Occipital lobe (tissue), 2 donors: ENCODE measurements around the gene SIK3. TPM values are rescaled to one million over a fixed set of nuclear protein-coding genes. Genes with fewer than 3 reads are reported as not detected.

Experiments used
- DNase-seq: peaks from one replicate; lab custom pipeline; 2025; lab: John Stamatoyannopoulos, UW
- total RNA-seq: library from RNA; depleted of rRNA; stranded (reverse); fragments of >200 nt; gene quantifications from one replicate; pipeline ENCODE4 v1.2.3, GENCODE V29; 2014

SIK3 gene
- total RNA-seq, 1 donor from 2014 or later, result 29.9 TPM

GRCh38 chr11:116931206-116931953, 166.8 kb downstream of the SIK3 start:
- no peak for DNase-seq

GRCh38 chr11:116930586-116930985, 167.6 kb downstream of the SIK3 start:
- no peak for DNase-seq

GRCh38 chr11:116930177-116930576, 168.1 kb downstream of the SIK3 start:
- DNase-seq, result no peak

- DNase-seq, result no peak
Observed at GRCh38 chr11:116929414-116930090, 168.7 kb downstream of the SIK3 start.

- no peak for DNase-seq
Observed at GRCh38 chr11:116928845-116929244, 169.4 kb downstream of the SIK3 start.

- no peak for DNase-seq
Observed at GRCh38 chr11:116928102-116928777, 170.0 kb downstream of the SIK3 start.

- no peak for DNase-seq
Observed at GRCh38 chr11:116927163-116927974, 170.9 kb downstream of the SIK3 start.

GRCh38 chr11:116925050-116925449, 173.2 kb downstream of the SIK3 start:
- no peak for DNase-seq

- DNase-seq, result no peak
Observed at GRCh38 chr11:116918925-116919655, 179.1 kb downstream of the SIK3 start.

- no peak for DNase-seq
Observed at GRCh38 chr11:116917632-116918031, 180.6 kb downstream of the SIK3 start.

GRCh38 chr11:116916886-116917285, 181.3 kb downstream of the SIK3 start:
- DNase-seq, result no peak

- no peak for DNase-seq
Observed at GRCh38 chr11:116916052-116916451, 182.2 kb downstream of the SIK3 start.

- DNase-seq, result no peak
Observed at GRCh38 chr11:116913000-116913399, 185.2 kb downstream of the SIK3 start.

GRCh38 chr11:116911976-116912734, 186.1 kb downstream of the SIK3 start:
- no peak for DNase-seq

GRCh38 chr11:116910847-116911246, 187.4 kb downstream of the SIK3 start:
- DNase-seq, result no peak

- no peak for DNase-seq
Observed at GRCh38 chr11:116910378-116910777, 187.8 kb downstream of the SIK3 start.

GRCh38 chr11:116909245-116909644, 189.0 kb downstream of the SIK3 start:
- no peak for DNase-seq

- no peak for DNase-seq
Observed at GRCh38 chr11:116906479-116906878, 191.7 kb downstream of the SIK3 start.

GRCh38 chr11:116903090-116903489, 195.1 kb downstream of the SIK3 start:
- DNase-seq, result no peak
